Epithelial cell of esophagus (primary cell): ENCODE data around the gene RREB1.

Experiments
- DNase-seq: peaks from one replicate; pipeline ENCODE4 v3.0.0; 2010; ENCODE audit warnings: low read depth
- H3K4me3 ChIP-seq: 2 replicates; pipeline ENCODE4 v1.5.1; 2011; ENCODE audit warnings: mild to moderate bottlenecking, low read length, control low read depth
- CTCF ChIP-seq: IDR thresholded peaks from 2 replicates; pipeline ENCODE4 v1.5.1; 2011; ENCODE audit warnings: low read depth, mild to moderate bottlenecking, low read length, control low read depth, inconsistent platforms; ENCODE audit not compliant: insufficient read depth; ENCODE audit errors: missing control alignments

RREB1 gene

GRCh38 chr6:7249946-7250643 lies 142.3 kb downstream of the RREB1 start:
- H3K4me3 ChIP-seq = no peak overlapping the region
- no peak for TF ChIP-seq CTCF
- no peak for DNase-seq

DNA sequence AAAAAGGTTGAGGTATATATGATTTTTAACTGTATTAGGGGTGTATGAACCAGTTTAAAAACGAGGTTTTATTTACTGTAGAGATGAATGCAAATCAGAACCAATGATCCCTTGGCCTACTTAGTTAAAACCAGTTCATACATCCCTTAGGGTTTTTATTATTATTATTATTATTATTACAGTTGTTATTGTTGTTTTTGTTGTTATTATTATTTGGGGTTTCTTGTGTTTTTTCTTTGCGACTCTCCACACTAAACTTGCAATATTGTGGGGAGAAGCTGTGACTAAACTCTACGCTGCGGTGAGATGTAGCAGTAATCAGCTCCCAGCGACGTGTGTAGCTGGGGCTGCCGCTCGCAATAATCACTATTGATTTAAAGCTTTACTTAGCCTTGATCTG lies 143.1 kb downstream of the RREB1 start:
- H3K4me3 ChIP-seq = no peak overlapping the region
- TF ChIP-seq CTCF = no peak

DNA sequence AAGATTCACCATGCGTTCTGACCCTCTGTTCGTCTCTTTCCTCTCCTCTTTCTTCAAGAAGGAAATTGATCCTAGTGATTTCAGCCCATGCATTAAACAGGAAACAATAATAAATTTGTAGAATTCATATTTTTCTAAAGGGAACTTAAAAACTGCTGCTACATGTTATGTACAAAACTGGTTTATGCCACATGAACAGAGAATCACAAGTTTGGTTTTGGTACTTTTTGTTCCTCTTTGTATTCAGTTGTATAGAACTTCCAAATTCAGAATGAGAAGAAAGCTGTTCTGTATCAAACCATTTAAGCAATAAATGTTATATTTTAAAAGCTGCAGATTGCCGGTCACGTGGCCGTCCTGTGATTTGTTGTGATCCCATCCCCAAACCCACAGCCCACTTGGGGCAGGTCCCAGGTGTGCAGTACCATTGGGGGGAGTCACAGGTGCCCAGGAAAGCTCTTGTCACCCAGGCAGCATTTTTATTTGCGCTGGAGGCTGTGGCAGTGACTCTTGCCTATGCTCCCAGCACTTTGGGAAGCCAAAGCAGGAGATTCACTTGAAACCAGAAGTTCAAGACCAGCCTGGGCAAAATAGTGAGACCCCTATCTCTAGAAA lies 144.0 kb downstream of the RREB1 start:
- no peak overlapping the region for H3K4me3 ChIP-seq
- no peak for DNase-seq
- TF ChIP-seq CTCF = no peak

More for the DNA sequence above, 143.1 kb downstream of the RREB1 start:
- DNase-seq = no peak

GRCh38 chr6:7252390-7252789 lies 144.6 kb downstream of the RREB1 start:
- H3K4me3 ChIP-seq = no peak overlapping the region
- no peak for TF ChIP-seq CTCF
- no peak for DNase-seq

DNA sequence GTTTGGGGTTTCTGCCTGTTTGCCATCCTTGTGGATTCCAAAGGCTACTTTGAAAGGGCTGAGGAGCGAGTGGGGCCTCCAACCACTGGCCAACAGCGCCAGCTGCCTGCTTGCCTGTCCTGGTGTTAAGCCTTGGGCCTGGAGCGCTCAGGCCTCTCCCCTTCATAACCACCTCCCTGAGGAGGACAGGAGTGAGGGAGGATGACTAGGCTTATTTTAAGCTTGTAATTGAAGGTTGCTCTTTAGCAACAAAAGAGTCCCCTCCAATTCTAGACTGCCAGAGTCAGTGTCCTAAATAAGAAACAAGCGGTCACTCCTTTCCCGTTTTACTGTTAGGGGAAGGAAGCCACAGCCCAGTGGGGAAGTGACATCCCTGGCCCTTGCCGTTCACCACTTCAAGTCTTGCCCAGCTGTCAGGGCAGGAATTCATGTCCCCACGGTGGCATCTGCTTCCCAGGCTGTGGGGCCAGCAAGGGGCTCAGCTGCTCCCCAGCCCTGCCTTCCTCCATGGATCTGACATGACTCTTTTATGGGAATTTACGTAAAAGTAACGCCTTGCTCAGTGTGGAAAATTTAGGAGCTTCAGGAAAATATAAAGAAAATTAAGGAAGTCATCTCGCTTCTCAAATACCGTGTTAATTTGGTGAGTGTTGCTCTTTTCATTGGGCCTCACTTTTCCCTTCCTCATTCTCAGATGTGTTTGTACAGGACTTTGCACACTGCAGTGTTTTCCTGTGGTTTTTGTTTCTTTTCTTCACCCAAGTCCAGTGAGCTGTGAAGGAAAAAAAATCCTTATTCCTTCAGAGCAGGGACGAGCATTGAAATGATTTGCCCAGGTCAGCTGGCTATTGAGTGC lies 147.4 kb downstream of the RREB1 start:
- no peak for TF ChIP-seq CTCF
- no peak overlapping the region for H3K4me3 ChIP-seq
- no peak for DNase-seq

- TF ChIP-seq CTCF = no peak
- no peak overlapping the region for H3K4me3 ChIP-seq
- no peak for DNase-seq
These were observed 148.2 kb downstream of the RREB1 start for GRCh38 chr6:7255918-7256317.

DNA sequence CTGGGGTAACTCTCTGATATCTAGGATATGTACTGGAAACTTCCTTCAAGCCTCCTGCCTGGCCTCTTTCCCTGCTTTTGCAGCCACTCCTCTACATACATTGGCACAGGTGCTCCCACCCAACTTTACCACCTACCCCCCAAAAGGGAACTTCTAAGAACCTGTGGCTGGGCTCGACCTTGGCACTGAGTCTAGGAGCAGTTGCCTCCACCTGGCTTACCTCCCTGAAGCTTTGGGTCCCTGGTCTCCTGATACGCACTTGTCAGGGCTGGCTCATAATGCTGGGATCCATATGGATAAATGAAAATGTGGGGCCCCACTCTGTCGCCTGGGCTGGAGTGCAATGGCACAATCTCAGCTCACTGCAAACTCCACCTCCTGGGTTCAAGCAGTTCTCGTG lies 149.0 kb downstream of the RREB1 start:
- TF ChIP-seq CTCF = no peak
- no peak for DNase-seq
- H3K4me3 ChIP-seq = no peak overlapping the region
